ENCODE results near the gene PCDHB1.
A peak's percentile ranks its signal among the peaks of the same experiment; 100 is the strongest.
"Not testable (repeated sequence)": the region's sequence is repeated elsewhere in the genome, so short reads cannot be mapped to it uniquely, and the experiment has no call there.

The PCDHB1 gene

GRCh38 chr5:141077826-141078225 is 26.7 kb downstream of the PCDHB1 start:
- DNase-seq (ENCODE audit: low read depth), result no peak

GRCh38 chr5:141082228-141082627 is 31.1 kb downstream of the PCDHB1 start:
- no peak for DNase-seq (ENCODE audit: low read depth)

DNA sequence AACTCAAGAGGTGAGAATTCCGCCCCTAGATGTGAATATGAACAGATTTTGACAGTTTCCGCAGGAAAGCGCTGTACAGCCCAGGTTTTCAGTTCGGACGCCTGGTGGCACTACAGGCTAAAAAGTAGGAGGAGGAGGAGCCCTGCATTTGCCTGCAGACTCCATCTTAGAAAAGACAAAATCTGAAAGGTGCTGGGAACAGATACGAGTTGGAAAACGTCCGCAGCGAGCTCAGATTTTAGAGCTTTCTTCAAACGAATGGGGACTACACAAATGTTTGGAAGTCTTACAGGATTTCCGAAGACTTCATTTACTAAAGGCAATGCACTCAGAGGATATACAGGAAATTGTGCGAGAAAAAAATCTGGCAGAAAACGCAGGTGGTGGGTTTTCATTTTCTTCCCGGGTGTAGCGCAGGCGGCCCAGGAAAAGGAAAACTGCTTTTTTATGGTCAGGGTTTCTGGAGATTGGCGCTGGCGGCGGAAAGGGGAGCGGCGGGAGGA is 33.4 kb downstream of the PCDHB1 start:
- peak; percentile 55 for DNase-seq (ENCODE audit: low read depth)

- DNase-seq (ENCODE audit: low read depth), result peak; percentile 62
Observed at GRCh38 chr5:141094481-141095262, 43.5 kb downstream of the PCDHB1 start, which contains the start of gene PCDHB2. PCDHB2 (plus strand) TSS chr5:141094615; CDS start chr5:141094791, 176 bp downstream.

DNA sequence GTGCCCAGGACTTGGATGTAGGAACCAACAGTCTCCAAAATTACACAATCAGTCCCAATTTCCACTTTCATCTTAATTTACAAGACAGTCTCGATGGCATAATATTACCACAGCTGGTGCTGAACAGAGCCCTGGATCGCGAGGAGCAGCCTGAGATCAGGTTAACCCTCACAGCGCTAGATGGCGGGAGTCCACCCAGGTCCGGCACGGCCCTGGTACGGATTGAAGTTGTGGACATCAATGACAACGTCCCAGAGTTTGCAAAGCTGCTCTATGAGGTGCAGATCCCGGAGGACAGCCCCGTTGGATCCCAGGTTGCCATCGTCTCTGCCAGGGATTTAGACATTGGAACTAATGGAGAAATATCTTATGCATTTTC is 44.1 kb downstream of the PCDHB1 start:
- no peak for DNase-seq (ENCODE audit: low read depth)

- DNase-seq (ENCODE audit: low read depth), result not testable (repeated sequence)
Observed at GRCh38 chr5:141096181-141096580, 45.0 kb downstream of the PCDHB1 start.

- DNase-seq (ENCODE audit: low read depth), result not testable (repeated sequence)
Observed at GRCh38 chr5:141096586-141096985, 45.4 kb downstream of the PCDHB1 start.

- DNase-seq (ENCODE audit: low read depth), result peak; percentile 15
Observed at GRCh38 chr5:141100243-141100805, 49.1 kb downstream of the PCDHB1 start, which contains the start of gene PCDHB3. PCDHB3 (plus strand) TSS chr5:141100473; CDS start chr5:141100650, 177 bp downstream.

GRCh38 chr5:141101059-141101458 is 49.9 kb downstream of the PCDHB1 start:
- DNase-seq (ENCODE audit: low read depth), result no peak

GRCh38 chr5:141102070-141102469 is 50.9 kb downstream of the PCDHB1 start:
- DNase-seq (ENCODE audit: low read depth), result not testable (repeated sequence)

DNA sequence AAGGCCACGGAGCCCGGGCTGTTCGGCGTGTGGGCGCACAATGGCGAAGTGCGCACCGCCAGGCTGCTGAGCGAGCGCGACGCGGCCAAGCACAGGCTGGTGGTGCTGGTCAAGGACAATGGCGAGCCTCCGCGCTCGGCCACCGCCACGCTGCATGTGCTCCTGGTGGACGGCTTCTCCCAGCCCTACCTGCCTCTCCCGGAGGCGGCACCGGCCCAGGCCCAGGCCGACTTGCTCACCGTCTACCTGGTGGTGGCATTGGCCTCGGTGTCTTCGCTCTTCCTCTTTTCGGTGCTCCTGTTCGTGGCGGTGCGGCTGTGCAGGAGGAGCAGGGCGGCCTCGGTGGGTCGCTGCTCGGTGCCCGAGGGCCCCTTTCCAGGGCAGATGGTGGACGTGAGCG is 51.3 kb downstream of the PCDHB1 start:
- not testable (repeated sequence) for DNase-seq (ENCODE audit: low read depth)

- no peak for DNase-seq (ENCODE audit: low read depth)
Observed at GRCh38 chr5:141105350-141105749, 54.2 kb downstream of the PCDHB1 start.
